ENCODE measurements around the gene MYO16.

MYO16 gene

DNA sequence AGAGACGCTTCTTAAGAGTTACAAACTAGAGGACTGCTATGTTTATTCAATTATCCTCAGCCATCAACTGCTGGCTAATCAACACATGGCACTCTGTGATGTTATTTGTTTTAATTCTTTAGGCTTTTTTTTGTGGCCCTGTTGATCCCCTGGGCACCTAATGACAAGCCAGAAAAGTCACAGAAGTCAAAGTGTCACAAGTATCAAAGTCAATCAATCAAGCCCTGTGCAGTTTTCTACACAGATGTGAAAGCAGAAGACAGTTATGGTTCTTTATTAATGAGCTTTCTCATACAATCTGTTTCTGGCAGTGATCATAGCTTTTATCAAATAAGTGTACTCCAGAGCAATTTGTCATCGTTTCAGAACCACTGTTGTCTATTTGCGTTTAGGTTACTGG is 34.3 kb downstream of the MYO16 start:
- no peak for DNase-seq (ENCODE audit: low read depth)

DNA sequence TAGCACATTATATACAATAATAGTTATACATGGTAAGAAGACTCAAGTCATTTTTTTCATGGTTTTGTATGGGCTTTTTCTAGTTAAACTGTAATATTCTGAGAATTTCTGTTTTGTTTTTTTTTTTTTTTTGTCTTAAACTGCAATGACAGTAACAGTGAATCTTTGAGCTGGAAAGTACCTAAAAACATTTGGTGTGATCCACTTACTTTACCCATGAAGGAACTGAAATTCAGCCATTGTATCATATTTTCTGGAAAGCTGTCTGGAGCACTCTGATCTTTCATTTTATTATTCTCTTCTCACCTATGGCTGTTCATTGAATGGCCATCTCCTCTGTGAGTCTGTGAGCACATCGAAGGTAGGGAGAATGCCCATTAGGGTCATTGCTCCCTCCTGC is 37.8 kb downstream of the MYO16 start:
- no peak for DNase-seq (ENCODE audit: low read depth)

- DNase-seq (ENCODE audit: low read depth): no peak
These were observed 40.0 kb downstream of the MYO16 start for GRCh38 chr13:108669381-108669780.

- no peak for DNase-seq (ENCODE audit: low read depth)
These were observed 44.9 kb downstream of the MYO16 start for GRCh38 chr13:108674346-108674745.

DNA sequence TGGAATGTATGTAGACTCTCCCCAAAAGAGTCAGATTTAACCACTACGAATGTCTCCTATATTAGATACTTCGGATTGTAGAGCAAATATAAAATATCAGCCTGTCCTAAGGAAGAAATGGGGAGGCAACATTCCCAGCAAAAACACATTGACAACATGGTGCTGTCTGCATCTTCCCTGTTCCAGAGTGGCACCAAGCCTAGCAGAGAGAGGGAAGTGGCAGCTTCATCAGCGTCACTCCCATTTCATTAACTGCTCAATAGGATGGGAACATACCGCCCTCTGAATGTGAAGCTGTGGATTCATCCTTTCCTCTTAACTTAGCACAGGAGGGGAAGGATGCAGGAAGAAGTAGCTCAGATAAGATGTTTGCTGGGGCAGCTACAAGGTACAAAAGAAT is 45.4 kb downstream of the MYO16 start:
- no peak for DNase-seq (ENCODE audit: low read depth)

GRCh38 chr13:108676620-108677019 is 47.2 kb downstream of the MYO16 start:
- DNase-seq (ENCODE audit: low read depth): no peak

GRCh38 chr13:108677806-108678205 is 48.4 kb downstream of the MYO16 start:
- no peak for DNase-seq (ENCODE audit: low read depth)

GRCh38 chr13:108680011-108680410 is 50.6 kb downstream of the MYO16 start:
- DNase-seq (ENCODE audit: low read depth): no peak

GRCh38 chr13:108681986-108682575 is 52.7 kb downstream of the MYO16 start:
- no peak for DNase-seq (ENCODE audit: low read depth)

- DNase-seq (ENCODE audit: low read depth): no peak
These were observed 53.3 kb downstream of the MYO16 start for GRCh38 chr13:108682714-108683113.

DNA sequence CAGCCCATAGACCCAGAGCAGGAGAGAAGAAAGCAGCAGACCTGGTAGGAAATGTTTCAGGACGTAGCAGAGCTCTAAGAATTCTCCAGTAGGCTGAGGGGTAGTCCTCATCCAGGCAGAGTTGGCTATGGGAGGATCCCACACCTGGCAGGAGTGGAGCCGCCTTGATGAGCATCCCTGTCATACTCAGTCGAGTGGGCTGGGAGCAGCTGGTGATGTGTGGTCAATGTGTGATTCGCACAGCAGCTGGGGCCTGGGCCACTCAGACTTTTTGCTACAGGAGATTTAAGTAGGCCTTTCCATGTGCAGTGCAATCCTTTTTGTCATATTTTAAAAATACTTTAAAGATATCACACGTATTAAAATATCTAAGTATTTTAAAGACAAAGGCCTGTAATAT is 56.6 kb downstream of the MYO16 start:
- no peak for DNase-seq (ENCODE audit: low read depth)

- DNase-seq (ENCODE audit: low read depth): no peak
These were observed 61.3 kb downstream of the MYO16 start for GRCh38 chr13:108690726-108691125.

DNA sequence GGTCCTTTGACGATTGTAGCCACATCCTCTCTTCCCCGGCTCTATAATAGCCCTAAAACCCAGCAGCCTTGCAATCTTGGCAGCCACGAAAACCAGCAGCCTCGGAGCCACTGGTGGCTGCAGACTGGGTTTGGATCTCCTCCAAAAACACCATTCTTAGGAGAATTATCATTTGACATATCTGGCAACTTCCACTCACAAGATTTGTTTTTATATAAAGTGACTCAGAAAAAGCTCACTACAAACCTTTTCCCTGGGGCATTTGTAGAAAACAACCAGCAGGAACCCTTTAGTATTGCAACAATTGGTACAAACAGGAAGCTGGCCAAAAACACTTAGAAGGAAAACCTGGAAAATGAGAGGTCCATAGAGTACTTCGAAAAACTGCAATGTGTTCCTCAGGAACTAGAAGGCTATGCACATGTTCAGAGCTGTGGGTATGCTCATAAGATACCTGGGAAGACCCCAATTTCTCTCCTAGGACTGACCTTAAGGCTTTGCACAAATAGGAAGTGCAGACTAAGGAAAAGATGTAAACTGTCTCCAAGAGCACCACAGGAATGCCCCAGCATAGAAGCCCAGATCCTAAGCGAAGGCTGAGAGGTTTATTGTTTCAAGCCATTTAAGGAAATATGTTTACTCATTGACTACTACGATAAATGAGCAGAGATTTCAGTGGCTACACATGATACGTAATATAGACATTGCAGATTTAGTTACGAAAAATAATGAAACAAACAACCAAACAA is 71.2 kb downstream of the MYO16 start:
- no peak for DNase-seq (ENCODE audit: low read depth)

DNA sequence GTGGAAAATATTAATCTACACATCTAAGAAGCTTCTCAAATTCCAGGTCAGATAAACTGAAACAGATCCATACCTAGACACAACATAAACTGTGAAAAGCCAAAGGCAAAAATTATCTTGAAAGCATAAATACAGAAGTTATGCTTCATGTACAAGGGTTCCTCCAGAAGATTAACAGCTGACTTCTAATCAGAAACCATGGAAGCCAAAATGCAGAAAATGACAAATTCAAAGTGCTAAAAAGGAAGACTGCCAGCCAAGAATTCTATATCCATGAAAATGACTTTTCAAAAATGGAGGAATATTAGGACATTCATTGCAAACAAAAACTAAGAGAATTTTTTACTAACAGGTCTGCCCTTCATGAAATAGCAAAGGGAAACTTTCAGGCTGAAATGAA is 72.8 kb downstream of the MYO16 start:
- no peak for DNase-seq (ENCODE audit: low read depth)

DNA sequence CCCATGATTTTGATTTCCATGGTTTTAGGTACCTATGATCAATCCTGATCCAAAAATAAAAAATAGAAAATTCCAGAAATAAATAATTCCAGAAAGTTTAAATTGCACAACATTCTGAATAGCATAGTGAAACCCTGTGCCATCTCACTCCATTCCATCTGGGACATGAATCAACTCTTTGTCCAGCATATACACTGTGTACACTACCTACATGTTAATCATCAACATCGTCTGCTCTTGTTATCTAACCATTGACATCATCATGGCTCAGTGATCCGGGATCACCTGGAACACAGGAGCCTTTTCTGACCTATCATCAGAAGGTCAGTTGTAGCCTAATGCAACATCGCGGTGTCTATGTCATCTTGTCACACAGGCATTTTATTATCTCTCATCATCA is 75.6 kb downstream of the MYO16 start:
- no peak for DNase-seq (ENCODE audit: low read depth)

DNA sequence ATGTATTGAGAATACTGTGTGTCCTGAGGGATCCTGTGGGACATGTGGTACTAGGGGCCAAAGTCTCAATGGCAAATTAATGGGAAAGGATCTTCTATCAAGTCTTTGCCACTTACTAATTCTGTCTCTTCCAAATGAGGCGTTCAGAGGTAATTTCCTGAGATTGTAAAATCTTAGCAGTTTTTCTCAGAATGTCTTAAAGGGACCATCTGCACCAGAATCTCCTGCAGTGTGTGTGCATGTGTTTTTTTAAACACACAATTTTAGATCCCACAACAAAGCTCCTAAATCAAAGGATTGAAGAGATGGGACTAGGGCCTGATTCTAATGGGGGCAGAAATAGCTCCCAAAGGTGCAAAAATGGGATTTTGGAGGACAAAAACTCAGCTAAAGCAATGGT is 78.2 kb downstream of the MYO16 start:
- no peak for DNase-seq (ENCODE audit: low read depth)

DNA sequence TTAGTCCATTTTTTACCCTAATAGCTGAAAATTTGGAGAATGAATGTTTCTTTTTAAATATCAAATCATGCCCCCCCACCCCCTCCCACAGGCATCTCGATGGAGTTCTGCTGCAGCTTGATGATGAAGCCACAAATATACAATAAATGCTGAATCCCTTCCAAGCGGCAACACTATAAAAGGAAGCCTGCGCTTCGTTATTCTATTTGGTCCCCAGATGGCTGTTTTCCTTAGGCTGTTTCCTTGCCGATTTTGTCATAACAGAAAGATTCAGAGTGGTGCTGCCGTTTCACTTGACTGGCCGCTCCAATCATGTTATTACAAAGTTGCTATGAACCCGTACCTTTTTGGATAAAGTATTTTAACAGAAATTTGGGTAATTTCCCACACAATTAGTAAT is 79.5 kb downstream of the MYO16 start:
- DNase-seq (ENCODE audit: low read depth): no peak

- no peak for DNase-seq (ENCODE audit: low read depth)
These were observed 82.0 kb downstream of the MYO16 start for GRCh38 chr13:108711386-108711785.

- DNase-seq (ENCODE audit: low read depth): no peak
These were observed 96.1 kb downstream of the MYO16 start for GRCh38 chr13:108725471-108725870.

DNA sequence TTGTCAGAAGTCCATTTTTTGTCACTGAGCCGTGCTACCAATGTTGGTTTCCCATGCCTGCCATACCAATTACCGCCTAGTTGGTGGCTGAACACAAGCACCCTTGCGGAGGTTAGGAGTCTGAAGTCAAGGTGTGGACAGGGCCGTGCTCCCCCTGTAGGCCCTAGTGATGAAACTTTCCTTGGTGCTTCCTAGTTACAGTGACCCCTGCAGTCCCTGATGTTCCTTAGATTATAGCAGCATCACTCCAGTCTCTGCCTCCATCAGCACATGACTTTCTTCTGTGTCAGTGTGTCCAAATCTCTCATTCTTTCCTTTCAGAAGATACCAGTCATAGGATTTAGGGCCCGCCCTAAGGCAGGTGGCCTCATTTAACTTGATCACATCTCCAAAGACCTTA is 99.0 kb downstream of the MYO16 start:
- no peak for DNase-seq (ENCODE audit: low read depth)

DNA sequence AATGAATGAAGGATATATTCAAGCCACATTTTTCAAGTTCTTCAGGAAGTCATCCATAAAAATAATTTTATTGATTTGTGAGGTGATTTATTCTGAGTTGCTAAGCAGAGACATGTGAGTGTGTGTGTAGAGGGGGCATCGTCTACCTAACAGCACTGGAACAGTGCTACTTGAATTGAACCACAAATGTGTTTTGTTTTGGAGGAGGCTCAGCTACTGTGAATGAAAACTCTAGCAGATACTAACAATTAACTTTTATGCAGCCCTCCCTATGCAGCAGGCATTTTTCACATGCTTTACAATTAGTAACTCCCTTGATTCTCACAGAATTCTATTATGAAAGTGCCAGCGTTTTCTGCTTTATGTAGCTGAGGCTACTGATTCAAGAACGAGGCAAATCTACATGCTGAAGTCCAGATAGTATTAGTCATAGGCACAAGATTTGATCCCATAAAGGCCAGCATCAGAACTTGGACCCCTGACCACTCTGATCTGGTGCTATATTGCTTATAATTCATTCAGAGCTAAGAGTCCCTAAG is 103.7 kb downstream of the MYO16 start:
- no peak for DNase-seq (ENCODE audit: low read depth)

- DNase-seq (ENCODE audit: low read depth): no peak
These were observed 105.3 kb downstream of the MYO16 start for GRCh38 chr13:108734676-108735075.

GRCh38 chr13:108741930-108742329 is 112.5 kb downstream of the MYO16 start:
- no peak for DNase-seq (ENCODE audit: low read depth)
